Measurements from ENCODE around the gene PRR12.

The PRR12 gene

GRCh38 chr19:49566302-49566701 lies 24.7 kb upstream of the PRR12 start:
- no peak for DNase-seq

GRCh38 chr19:49567861-49568441 lies 23.0 kb upstream of the PRR12 start:
- no peak for DNase-seq

- peak; percentile 94 for DNase-seq
Observed at GRCh38 chr19:49570138-49570856, 20.7 kb upstream of the PRR12 start.

- peak; percentile 84 for DNase-seq
Observed at GRCh38 chr19:49570997-49571676, 19.8 kb upstream of the PRR12 start.

GRCh38 chr19:49573009-49573408 lies 18.0 kb upstream of the PRR12 start:
- DNase-seq: no peak

GRCh38 chr19:49573425-49573824 lies 17.6 kb upstream of the PRR12 start:
- DNase-seq: no peak

GRCh38 chr19:49574206-49574755 lies 16.7 kb upstream of the PRR12 start:
- no peak for DNase-seq

- DNase-seq: no peak
Observed at GRCh38 chr19:49579193-49579592, 11.8 kb upstream of the PRR12 start.

- DNase-seq: no peak
Observed at GRCh38 chr19:49579947-49580263, 11.1 kb upstream of the PRR12 start.

- peak; percentile 98 for DNase-seq
Observed at GRCh38 chr19:49580264-49581006, 10.5 kb upstream of the PRR12 start, which contains the start of gene NOSIP. NOSIP (minus strand) TSS chr19:49580556; CDS start chr19:49560691, 19,865 bp downstream.

- DNase-seq: no peak
Observed at GRCh38 chr19:49581007-49581508, 9.9 kb upstream of the PRR12 start, which contains the start of gene PRRG2. PRRG2 (plus strand) TSS chr19:49581316; CDS start chr19:49583220, 1,904 bp downstream.

GRCh38 chr19:49583239-49583638 lies 7.7 kb upstream of the PRR12 start:
- no peak for DNase-seq

GRCh38 chr19:49585023-49585422 lies 6.0 kb upstream of the PRR12 start:
- DNase-seq: peak; percentile 52

- DNase-seq: no peak
Observed at GRCh38 chr19:49587227-49587626, 3.8 kb upstream of the PRR12 start.

GRCh38 chr19:49588365-49589122 lies 2.4 kb upstream of the PRR12 start:
- peak; percentile 46 for DNase-seq

GRCh38 chr19:49589502-49589905 lies 1.5 kb upstream of the PRR12 start:
- no peak for DNase-seq

- DNase-seq: peak; percentile 99
Observed at GRCh38 chr19:49590071-49590970, 661 bp upstream of the PRR12 start.

GRCh38 chr19:49591731-49592485 lies 926 bp downstream of the PRR12 start:
- DNase-seq: peak; percentile 77

GRCh38 chr19:49592486-49593232 lies 1.7 kb downstream of the PRR12 start:
- peak; percentile 64 for DNase-seq

Measured in NCI-H82 (cell line).